Measurements from ENCODE around the gene COX7B2.

The COX7B2 gene, protein sequence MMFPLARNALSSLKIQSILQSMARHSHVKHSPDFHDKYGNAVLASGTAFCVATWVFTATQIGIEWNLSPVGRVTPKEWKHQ

DNA sequence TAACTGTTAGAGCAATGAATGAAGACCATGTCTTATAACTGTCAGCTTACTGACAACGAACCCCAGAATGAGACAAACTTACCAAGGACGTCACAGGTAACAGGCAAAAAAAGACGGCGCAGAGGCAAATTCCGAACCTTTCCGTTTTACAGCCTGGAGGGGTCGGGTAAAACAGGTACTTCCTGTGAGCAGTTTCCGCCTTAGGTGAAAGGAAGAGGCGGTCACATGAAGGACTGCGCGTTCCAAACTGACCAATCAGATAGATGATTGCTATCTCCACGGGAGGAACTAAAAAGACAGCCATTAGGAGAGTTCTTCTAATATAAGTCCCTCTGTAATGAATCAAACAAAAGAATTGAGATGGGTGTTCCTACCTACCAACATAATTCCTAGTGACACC is at the start of gene COX7B2:
COX7B2 (minus strand) TSS at position 168 of the 400 bp plus-strand sequence. CDS start 174,053 bp downstream, outside the sequence.
- no peaks in the 10 kb centered on the region for H3K27me3 ChIP-seq (replicated peaks; ENCODE audit: insufficient read depth, low read length)
- no peaks in the 10 kb centered on the region for H3K9me2 ChIP-seq (replicated peaks; ENCODE audit: insufficient read depth, low read length)
- H3K36me3 ChIP-seq (replicated peaks; ENCODE audit: insufficient read depth, low read length), result no peaks in the 10 kb centered on the region
- H4K20me1 ChIP-seq (ENCODE audit: insufficient read depth, low read length), result no peaks in the 10 kb centered on the region
- no peaks in the 10 kb centered on the region for H3K9me3 ChIP-seq (replicated peaks; ENCODE audit: insufficient read depth, low read length)
- H3K4me2 ChIP-seq (ENCODE audit: low read depth, low read length), result no peak within 1 kb of the TSS
- H3F3A ChIP-seq (ENCODE audit: insufficient read depth, low read length), result no peaks in the 10 kb centered on the region
- H3K4me1 ChIP-seq (ENCODE audit: low read length), result no peaks in the 10 kb centered on the region
- H3K27ac ChIP-seq (ENCODE audit: low read length), result no peak within 1 kb of the TSS
- DNase-seq, result no peak
- H2AFZ ChIP-seq (ENCODE audit: low read length), result no peak within 1 kb of the TSS
- H3K4me3 ChIP-seq (ENCODE audit: low read length), result no peak within 1 kb of the TSS
- no peak within 1 kb of the TSS for H3K9ac ChIP-seq (ENCODE audit: low read length)
- TF ChIP-seq EZH2 (optimal IDR thresholded peaks at IDR 0.05; ENCODE audit: low read depth, low read length) (no peak), EZH2phosphoT487 (IDR thresholded peaks at IDR 0.05; ENCODE audit: low read length) (no peak)
- TF ChIP-seq, protein P1, sequence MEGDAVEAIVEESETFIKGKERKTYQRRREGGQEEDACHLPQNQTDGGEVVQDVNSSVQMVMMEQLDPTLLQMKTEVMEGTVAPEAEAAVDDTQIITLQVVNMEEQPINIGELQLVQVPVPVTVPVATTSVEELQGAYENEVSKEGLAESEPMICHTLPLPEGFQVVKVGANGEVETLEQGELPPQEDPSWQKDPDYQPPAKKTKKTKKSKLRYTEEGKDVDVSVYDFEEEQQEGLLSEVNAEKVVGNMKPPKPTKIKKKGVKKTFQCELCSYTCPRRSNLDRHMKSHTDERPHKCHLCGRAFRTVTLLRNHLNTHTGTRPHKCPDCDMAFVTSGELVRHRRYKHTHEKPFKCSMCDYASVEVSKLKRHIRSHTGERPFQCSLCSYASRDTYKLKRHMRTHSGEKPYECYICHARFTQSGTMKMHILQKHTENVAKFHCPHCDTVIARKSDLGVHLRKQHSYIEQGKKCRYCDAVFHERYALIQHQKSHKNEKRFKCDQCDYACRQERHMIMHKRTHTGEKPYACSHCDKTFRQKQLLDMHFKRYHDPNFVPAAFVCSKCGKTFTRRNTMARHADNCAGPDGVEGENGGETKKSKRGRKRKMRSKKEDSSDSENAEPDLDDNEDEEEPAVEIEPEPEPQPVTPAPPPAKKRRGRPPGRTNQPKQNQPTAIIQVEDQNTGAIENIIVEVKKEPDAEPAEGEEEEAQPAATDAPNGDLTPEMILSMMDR (IDR thresholded peaks at IDR 0.05; ENCODE audit: low read length), result no peak
- H3K79me2 ChIP-seq (ENCODE audit: low read length), result no peaks in the 10 kb centered on the region

DNA sequence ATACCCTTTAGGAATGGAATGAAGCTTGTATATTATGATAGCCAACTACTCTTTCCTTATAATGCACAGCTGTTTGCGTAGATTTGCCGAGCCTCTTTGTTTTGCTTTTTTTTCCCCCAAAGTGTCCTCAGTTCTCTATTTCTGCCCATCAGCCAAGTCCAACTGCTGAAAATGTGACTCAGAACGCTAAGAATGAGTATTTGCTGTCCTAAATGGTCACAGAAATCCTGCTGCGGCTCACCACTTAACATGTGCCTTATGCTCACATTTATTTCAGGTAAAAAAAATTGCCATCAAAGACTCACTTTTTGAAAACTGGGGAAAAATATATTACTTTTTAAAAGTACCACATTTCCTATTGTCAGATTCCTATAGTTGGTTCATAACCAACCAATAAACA is 47.4 kb upstream of the COX7B2 start:
- Histone ChIP-seq H3K9me3 (replicated peaks; ENCODE audit: insufficient read depth, low read length) (no peaks in the 10 kb centered on the region), H3K79me2 (ENCODE audit: low read length) (no peaks in the 10 kb centered on the region), H3K4me2 (ENCODE audit: low read depth, low read length) (no peak overlapping the region), H3K36me3 (replicated peaks; ENCODE audit: insufficient read depth, low read length) (no peaks in the 10 kb centered on the region), H4K20me1 (ENCODE audit: insufficient read depth, low read length) (no peaks in the 10 kb centered on the region), H3K27me3 (replicated peaks; ENCODE audit: insufficient read depth, low read length) (no peaks in the 10 kb centered on the region), H2AFZ (ENCODE audit: low read length) (no peak overlapping the region), H3K9ac (ENCODE audit: low read length) (no peak overlapping the region), H3K4me1 (ENCODE audit: low read length) (no peaks in the 10 kb centered on the region), H3F3A (ENCODE audit: insufficient read depth, low read length) (no peaks in the 10 kb centered on the region), H3K27ac (ENCODE audit: low read length) (no peak overlapping the region), H3K4me3 (ENCODE audit: low read length) (no peak overlapping the region), H3K9me2 (replicated peaks; ENCODE audit: insufficient read depth, low read length) (no peaks in the 10 kb centered on the region)
- DNase-seq, result no peak
- TF ChIP-seq EZH2 (optimal IDR thresholded peaks at IDR 0.05; ENCODE audit: low read depth, low read length) (no peak), EZH2phosphoT487 (IDR thresholded peaks at IDR 0.05; ENCODE audit: low read length) (no peak)
- TF ChIP-seq, protein P1 (IDR thresholded peaks at IDR 0.05; ENCODE audit: low read length), result no peak

DNA sequence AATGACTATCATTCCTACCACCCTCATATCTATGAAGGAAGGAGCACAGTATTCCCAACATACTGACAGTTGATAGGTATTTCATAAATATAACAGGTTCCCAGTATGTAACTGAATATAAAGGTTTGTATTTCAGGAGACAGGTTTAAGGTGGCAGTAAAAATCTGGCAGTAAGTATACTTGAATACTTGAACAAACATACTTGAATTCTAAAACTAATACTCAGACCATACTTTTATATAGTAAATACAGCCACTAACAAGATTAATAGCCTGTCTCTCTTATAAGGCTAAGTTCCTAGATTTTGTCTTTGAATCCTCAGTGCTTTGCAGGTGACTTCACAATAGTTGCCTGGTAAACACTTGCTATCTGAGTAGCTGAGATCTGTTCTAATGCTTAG is 46.6 kb upstream of the COX7B2 start:
- Histone ChIP-seq H4K20me1 (ENCODE audit: insufficient read depth, low read length) (no peaks in the 10 kb centered on the region), H3K27me3 (replicated peaks; ENCODE audit: insufficient read depth, low read length) (no peaks in the 10 kb centered on the region), H3K36me3 (replicated peaks; ENCODE audit: insufficient read depth, low read length) (no peaks in the 10 kb centered on the region)

More for the DNA sequence above, 46.6 kb upstream of the COX7B2 start:
- TF ChIP-seq, protein P1 (IDR thresholded peaks at IDR 0.05; ENCODE audit: low read length), result no peak
- TF ChIP-seq EZH2 (optimal IDR thresholded peaks at IDR 0.05; ENCODE audit: low read depth, low read length) (no peak), EZH2phosphoT487 (IDR thresholded peaks at IDR 0.05; ENCODE audit: low read length) (no peak)
- Histone ChIP-seq H3K9me2 (replicated peaks; ENCODE audit: insufficient read depth, low read length) (no peaks in the 10 kb centered on the region), H3F3A (ENCODE audit: insufficient read depth, low read length) (no peaks in the 10 kb centered on the region), H3K4me3 (ENCODE audit: low read length) (no peak overlapping the region), H3K9me3 (replicated peaks; ENCODE audit: insufficient read depth, low read length) (no peaks in the 10 kb centered on the region), H3K4me2 (ENCODE audit: low read depth, low read length) (no peak overlapping the region), H3K79me2 (ENCODE audit: low read length) (no peaks in the 10 kb centered on the region), H3K4me1 (ENCODE audit: low read length) (no peaks in the 10 kb centered on the region), H2AFZ (ENCODE audit: low read length) (no peak overlapping the region), H3K27ac (ENCODE audit: low read length) (no peak overlapping the region), H3K9ac (ENCODE audit: low read length) (no peak overlapping the region)
- DNase-seq, result no peak

Data from MM.1S (cell line).